C4-2B (cell line): ENCODE measurements around the gene CARD14.

Experiments
- H3K27ac ChIP-seq: fragments of 450-650 bp; 2 replicates; pipeline ENCODE4 v1.5.1; 2017
- CTCF ChIP-seq: fragments of 450-650 bp; conservative IDR thresholded peaks from 2 replicates; pipeline ENCODE4 v1.5.1; 2017; ENCODE audit warnings: mild to moderate bottlenecking
- ZFX ChIP-seq: fragments of 450-650 bp; IDR thresholded peaks from 2 replicates; pipeline ENCODE4 v1.6.1; 2017

The CARD14 gene

GRCh38 chr17:80212511-80212910 is 42.7 kb downstream of the CARD14 start:
- TF ChIP-seq CTCF (no peak), ZFX (no peak)
- no peak overlapping the region for H3K27ac ChIP-seq

GRCh38 chr17:80212962-80213642 is 43.3 kb downstream of the CARD14 start:
- TF ChIP-seq CTCF (no peak), ZFX (no peak)
- no peak overlapping the region for H3K27ac ChIP-seq

- TF ChIP-seq ZFX: no peak
- TF ChIP-seq CTCF: no peak
- no peak overlapping the region for H3K27ac ChIP-seq
These were observed 43.8 kb downstream of the CARD14 start for GRCh38 chr17:80213643-80213975.

- no peak overlapping the region for H3K27ac ChIP-seq
- TF ChIP-seq ZFX: no peak
- no peak for TF ChIP-seq CTCF
These were observed 44.4 kb downstream of the CARD14 start for GRCh38 chr17:80214012-80214877.

GRCh38 chr17:80214878-80215210 is 45.0 kb downstream of the CARD14 start:
- TF ChIP-seq ZFX: no peak
- TF ChIP-seq CTCF: no peak
- H3K27ac ChIP-seq: no peak overlapping the region

GRCh38 chr17:80216473-80217456 is 46.9 kb downstream of the CARD14 start:
- no peak for TF ChIP-seq CTCF
- TF ChIP-seq ZFX: no peak
- H3K27ac ChIP-seq: no peak overlapping the region
